Fibroblast of lung (primary cell): ENCODE measurements around the gene RABAC1. TPM values are rescaled to one million over a fixed set of nuclear protein-coding genes. Genes with fewer than 3 reads are reported as not detected.

Experiments
- DNase-seq, 2 donors: peaks; one replicate each; pipeline versions ENCODE4 v3.0.0 to v3.0.0-alpha.2; 2010; ENCODE audit warnings: low read depth in 2 of 2
- H2AFZ ChIP-seq: 2 replicates; pipeline ENCODE4 v1.5.1; 2012; ENCODE audit warnings: low read length, control low read depth, inconsistent platforms
- H3K27ac ChIP-seq: 2 replicates; pipeline ENCODE4 v1.5.1; 2011; ENCODE audit warnings: low read length, control low read depth; ENCODE audit not compliant: insufficient read depth
- H3K27me3 ChIP-seq: 2 replicates; pipeline ENCODE4 v1.5.1; 2011; ENCODE audit warnings: mild to moderate bottlenecking, low read length; ENCODE audit not compliant: control insufficient read depth, insufficient read depth
- H3K36me3 ChIP-seq: 2 replicates; pipeline ENCODE4 v1.5.1; 2011; ENCODE audit warnings: low read length; ENCODE audit not compliant: control insufficient read depth, insufficient read depth
- H3K4me1 ChIP-seq: 2 replicates; pipeline ENCODE4 v1.5.1; 2011; ENCODE audit warnings: low read length; ENCODE audit not compliant: control insufficient read depth, insufficient read depth; ENCODE audit errors: extremely low read depth
- H3K4me2 ChIP-seq: 2 replicates; pipeline ENCODE4 v1.5.1; 2011; ENCODE audit warnings: low read length, control low read depth; ENCODE audit not compliant: insufficient read depth; ENCODE audit errors: extremely low read depth
- H3K4me3 ChIP-seq, 4 experiments: fragments of 200-600 bp in 1 of 4; sonication (generic) in 1 of 4; replicated peaks in 1 of 4; 2 replicates each; pipeline ENCODE4 v1.5.1; 2011 to 2016; ENCODE audit warnings: low read length in 4 of 4, low read depth in 3 of 4, mild to moderate bottlenecking in 3 of 4, control low read depth in 2 of 4, inconsistent platforms in 1 of 4, mixed read lengths in 1 of 4; ENCODE audit not compliant: insufficient read depth in 1 of 4; ENCODE audit errors: control extremely low read depth in 1 of 4
- H3K79me2 ChIP-seq: 2 replicates; pipeline ENCODE4 v1.5.1; 2012; ENCODE audit warnings: mild to moderate bottlenecking, low read length, inconsistent platforms; ENCODE audit not compliant: control insufficient read depth, insufficient read depth
- H3K9ac ChIP-seq: 2 replicates; pipeline ENCODE4 v1.5.1; 2011; ENCODE audit warnings: mild to moderate bottlenecking, low read length, control low read depth; ENCODE audit not compliant: insufficient read depth
- H3K9me3 ChIP-seq: 2 replicates; pipeline ENCODE4 v1.5.1; 2012; ENCODE audit warnings: low read depth, low read length; ENCODE audit not compliant: control insufficient read depth, insufficient read depth
- H4K20me1 ChIP-seq: 2 replicates; pipeline ENCODE4 v1.5.1; 2011; ENCODE audit warnings: low read length; ENCODE audit not compliant: control insufficient read depth, insufficient read depth; ENCODE audit errors: extremely low read depth
- EZH2 ChIP-seq: IDR thresholded peaks from 2 replicates; pipeline ENCODE4 v1.5.1; 2012; ENCODE audit warnings: low read length, control low read depth, mild to moderate bottlenecking; ENCODE audit errors: missing control alignments
- polyA plus RNA-seq, 2 donors: library from polyadenylated mRNA; depleted of rRNA in 1 of 2; stranded (reverse) in 1 of 2; unstranded in 1 of 2; fragments of >200 nt; gene quantifications; 2 replicates each; pipeline ENCODE4 v1.2.1, GENCODE V29; 2011 to 2012; ENCODE audit warnings: missing spikeins in 1 of 2
- total RNA-seq: library from RNA; depleted of rRNA; stranded (reverse); fragments of >200 nt; gene quantifications from 2 replicates; pipeline ENCODE4 v1.2.1, GENCODE V29; 2014
- TF ChIP-seq, protein P1 (sequence below), 2 donors: IDR thresholded peaks in 1 of 2; conservative IDR thresholded peaks in 1 of 2; 1 replicate in 1 of 2; 2 replicates in 1 of 2; pipeline ENCODE4 v1.5.1; 2011 to 2012; ENCODE audit warnings: low read length in 2 of 2, control low read depth in 1 of 2, inconsistent platforms in 1 of 2, low read depth in 1 of 2, mild to moderate bottlenecking in 1 of 2

Gene RABAC1
- total and polyA plus RNA-seq, 2 donors (not counting 1 experiment from before 2014, with no cell fraction given): 163 to 193 TPM

DNA sequence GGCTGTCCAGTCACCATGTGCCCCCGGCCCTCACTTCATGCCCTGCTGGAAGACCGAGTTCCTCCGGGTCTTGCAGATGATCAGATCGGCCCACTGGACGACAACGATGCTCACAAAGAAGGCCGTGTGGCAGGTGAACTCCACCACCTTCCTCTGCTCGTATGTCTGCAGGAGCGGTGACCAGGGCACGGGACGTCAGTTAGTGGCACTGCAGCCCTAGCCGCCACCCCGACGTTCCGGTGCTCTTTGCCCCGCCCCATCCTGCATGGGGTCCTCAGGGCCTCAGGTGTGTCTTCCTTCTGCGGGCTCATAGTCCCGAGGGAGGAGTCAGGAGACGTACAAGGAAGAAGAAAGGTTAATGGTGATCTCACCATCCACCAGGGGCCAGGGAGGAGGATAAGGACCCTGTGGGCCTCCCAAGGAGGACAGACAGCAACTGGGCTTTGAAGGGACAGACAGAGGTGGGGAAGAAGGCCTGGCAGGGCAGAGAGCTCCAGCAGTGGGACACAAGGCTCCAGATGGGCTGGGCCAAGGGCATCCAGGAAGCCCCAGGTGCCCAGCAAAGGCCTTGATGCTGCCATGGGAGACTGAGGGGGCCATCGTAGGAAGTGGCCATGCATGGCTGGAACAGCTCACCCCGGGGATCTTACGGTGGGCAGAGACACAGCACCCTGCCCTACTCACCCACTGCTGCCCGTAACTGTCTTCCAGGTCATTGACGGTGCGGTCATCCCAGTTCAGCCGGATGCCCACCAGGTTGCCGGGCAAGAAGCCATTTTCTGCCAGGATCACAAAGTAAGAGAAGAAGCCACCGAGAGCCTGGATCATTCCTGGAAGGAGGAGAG, 9.9 kb upstream of the RABAC1 start:
- Histone ChIP-seq H3K9ac (no peak overlapping the region), H4K20me1 (no peaks in the 10 kb centered on the region), H3K4me2 (no peak overlapping the region), H3K36me3 (no peaks in the 10 kb centered on the region), H3K27me3 (peaks cover 6% of the 10 kb centered on the region), H3K79me2 (no peaks in the 10 kb centered on the region), H2AFZ (no peak overlapping the region), H3K4me1 (no peaks in the 10 kb centered on the region), H3K27ac (no peak overlapping the region), H3K9me3 (no peaks in the 10 kb centered on the region), H3K4me3 (no peak overlapping the region)
- TF ChIP-seq, protein P1, sequence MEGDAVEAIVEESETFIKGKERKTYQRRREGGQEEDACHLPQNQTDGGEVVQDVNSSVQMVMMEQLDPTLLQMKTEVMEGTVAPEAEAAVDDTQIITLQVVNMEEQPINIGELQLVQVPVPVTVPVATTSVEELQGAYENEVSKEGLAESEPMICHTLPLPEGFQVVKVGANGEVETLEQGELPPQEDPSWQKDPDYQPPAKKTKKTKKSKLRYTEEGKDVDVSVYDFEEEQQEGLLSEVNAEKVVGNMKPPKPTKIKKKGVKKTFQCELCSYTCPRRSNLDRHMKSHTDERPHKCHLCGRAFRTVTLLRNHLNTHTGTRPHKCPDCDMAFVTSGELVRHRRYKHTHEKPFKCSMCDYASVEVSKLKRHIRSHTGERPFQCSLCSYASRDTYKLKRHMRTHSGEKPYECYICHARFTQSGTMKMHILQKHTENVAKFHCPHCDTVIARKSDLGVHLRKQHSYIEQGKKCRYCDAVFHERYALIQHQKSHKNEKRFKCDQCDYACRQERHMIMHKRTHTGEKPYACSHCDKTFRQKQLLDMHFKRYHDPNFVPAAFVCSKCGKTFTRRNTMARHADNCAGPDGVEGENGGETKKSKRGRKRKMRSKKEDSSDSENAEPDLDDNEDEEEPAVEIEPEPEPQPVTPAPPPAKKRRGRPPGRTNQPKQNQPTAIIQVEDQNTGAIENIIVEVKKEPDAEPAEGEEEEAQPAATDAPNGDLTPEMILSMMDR (conservative IDR thresholded peaks at IDR 0.05 in 1 of 2, IDR thresholded peaks at IDR 0.05 in 1 of 2; ENCODE audit: low read depth in 1 of 2, low read length in 2 of 2): no peak
- TF ChIP-seq EZH2: no peak
- no peak for DNase-seq

DNA sequence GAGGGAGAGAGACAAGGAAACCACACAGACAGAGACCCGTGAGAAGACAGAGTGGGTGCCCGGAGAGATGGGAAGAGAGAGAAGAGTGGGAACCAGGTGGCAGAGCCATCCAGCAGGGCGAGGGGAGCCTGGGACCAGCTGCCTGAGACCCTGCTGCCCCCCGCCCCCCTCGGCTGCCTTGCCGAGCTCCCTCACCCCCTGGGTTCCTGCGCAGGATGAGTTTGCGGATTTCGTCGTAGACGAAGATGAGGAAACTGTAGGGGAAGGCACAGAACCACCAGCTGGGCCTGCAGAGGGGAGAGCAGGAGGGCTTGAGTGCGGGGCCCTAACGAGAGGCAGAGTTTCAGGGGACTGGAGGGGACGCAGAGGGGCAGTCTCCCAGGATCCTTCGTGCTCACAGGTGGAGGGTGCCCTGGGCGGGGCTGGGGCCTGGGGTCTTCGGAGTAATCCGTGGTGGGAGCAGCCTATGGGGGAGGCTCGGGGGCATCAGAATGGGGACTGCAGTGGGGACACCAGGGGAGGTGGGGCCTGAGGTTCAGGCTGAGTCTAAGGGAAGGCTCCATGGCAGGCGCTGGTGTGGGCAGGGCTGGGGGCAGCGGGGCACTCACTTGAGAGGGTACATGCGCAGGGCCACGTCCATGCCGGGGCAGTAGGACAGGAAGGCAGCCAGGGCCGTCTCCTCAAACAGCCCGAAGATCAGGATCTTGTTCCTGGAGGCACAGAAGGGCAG, 8.1 kb upstream of the RABAC1 start:
- Histone ChIP-seq H3K27me3 (peaks cover 6% of the 10 kb centered on the region), H3K4me2 (no peak overlapping the region), H3K4me1 (no peaks in the 10 kb centered on the region), H3K27ac (no peak overlapping the region), H4K20me1 (no peaks in the 10 kb centered on the region), H3K4me3 (no peak overlapping the region), H3K79me2 (no peaks in the 10 kb centered on the region), H3K9ac (no peak overlapping the region), H3K9me3 (no peaks in the 10 kb centered on the region), H3K36me3 (no peaks in the 10 kb centered on the region), H2AFZ (no peak overlapping the region)
- no peak for DNase-seq
- TF ChIP-seq, protein P1 (conservative IDR thresholded peaks at IDR 0.05 in 1 of 2, IDR thresholded peaks at IDR 0.05 in 1 of 2; ENCODE audit: low read depth in 1 of 2, low read length in 2 of 2): no peak
- TF ChIP-seq EZH2: no peak

DNA sequence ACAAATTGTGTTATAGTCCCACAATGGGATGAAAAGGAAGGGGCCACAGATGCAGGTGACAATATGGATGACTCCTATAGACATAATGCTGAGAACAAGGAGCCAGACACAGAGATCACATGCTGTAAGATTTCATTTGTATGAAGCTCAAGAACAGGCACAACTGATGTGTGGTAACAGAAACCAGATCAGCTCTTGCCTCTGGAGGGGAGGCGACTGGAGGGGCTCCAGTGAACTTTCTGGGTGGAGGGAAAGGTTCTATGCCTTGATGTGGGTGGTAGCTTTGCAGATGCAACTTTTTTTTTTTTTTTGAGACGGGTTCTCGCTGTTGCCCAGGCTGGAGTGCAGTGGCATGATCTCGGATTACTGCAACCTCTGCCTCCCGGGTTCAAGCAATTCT, 6.0 kb upstream of the RABAC1 start:
- no peak overlapping the region for H3K27ac ChIP-seq
- H2AFZ ChIP-seq: no peak overlapping the region
- no peaks in the 10 kb centered on the region for H3K4me1 ChIP-seq
- peaks cover 6% of the 10 kb centered on the region for H3K27me3 ChIP-seq
- no peaks in the 10 kb centered on the region for H3K36me3 ChIP-seq
- no peak overlapping the region for H3K9ac ChIP-seq
- H3K79me2 ChIP-seq: no peaks in the 10 kb centered on the region
- no peak overlapping the region for H3K4me2 ChIP-seq
- DNase-seq: no peak
- H4K20me1 ChIP-seq: no peaks in the 10 kb centered on the region
- no peaks in the 10 kb centered on the region for H3K9me3 ChIP-seq
- H3K4me3 ChIP-seq: no peak overlapping the region
- TF ChIP-seq, protein P1 (conservative IDR thresholded peaks at IDR 0.05 in 1 of 2, IDR thresholded peaks at IDR 0.05 in 1 of 2; ENCODE audit: low read depth in 1 of 2, low read length in 2 of 2): no peak
- TF ChIP-seq EZH2: no peak
